Measurements from ENCODE around the gene NXN.

DNA sequence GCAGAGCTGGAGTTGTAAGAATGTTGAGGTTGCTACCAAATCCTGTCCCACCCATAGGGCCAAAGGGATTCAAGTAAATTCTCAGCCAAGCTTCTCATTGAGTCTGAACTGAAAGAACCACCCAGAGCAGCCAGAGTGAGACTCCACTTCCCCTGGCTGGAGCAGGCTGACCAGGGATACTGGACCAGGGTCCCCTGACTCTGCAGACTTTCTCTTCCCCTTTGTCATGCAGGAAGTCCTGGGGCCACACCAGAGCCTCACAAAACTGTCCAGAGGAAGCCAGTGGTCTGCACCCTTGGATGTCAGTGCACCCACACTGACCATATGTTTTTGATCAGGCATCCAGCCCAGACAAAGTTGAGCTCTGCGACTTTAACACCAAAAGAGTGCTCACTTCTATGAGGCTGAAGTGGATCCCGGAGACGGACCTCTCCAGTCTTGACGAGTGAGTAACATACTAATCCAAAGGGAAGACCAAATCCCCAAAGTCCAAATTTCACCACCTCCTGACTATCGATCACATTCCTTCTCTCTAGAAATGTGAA lies 4.1 kb downstream of the NXN start:
- TF ChIP-seq POLR2A (IDR thresholded peaks at IDR 0.05; ENCODE audit: low read depth, low read length) (no peak), POLR2AphosphoS5 (IDR thresholded peaks at IDR 0.05; ENCODE audit: low read depth, low read length) (no peak)
